HG03378 (cell line): Measurements from ENCODE around the gene CIC.

Source experiments
- ATAC-seq: cut with Tn5 transposase; IDR thresholded peaks from one replicate; pipeline ENCODE4 v1.9.1; 2021; ENCODE audit warnings: mild to moderate bottlenecking, moderate library complexity; ENCODE audit not compliant: unreplicated experiment

Gene CIC

GRCh38 chr19:42306646-42307045, 37.6 kb downstream of the CIC start:
- ATAC-seq, result no peak

- ATAC-seq, result no peak
These were observed 40.6 kb downstream of the CIC start for GRCh38 chr19:42309686-42310085.

GRCh38 chr19:42311657-42312056, 42.6 kb downstream of the CIC start:
- no peak for ATAC-seq

GRCh38 chr19:42312370-42312769, 43.3 kb downstream of the CIC start:
- ATAC-seq, result no peak

- no peak for ATAC-seq
These were observed 44.2 kb downstream of the CIC start, which contains the start of gene TMEM145 for GRCh38 chr19:42313096-42313839. Gene TMEM145 (plus strand): TSS chr19:42313309. CDS start chr19:42313377, 68 bp downstream.

- ATAC-seq, result no peak
These were observed 45.0 kb downstream of the CIC start for GRCh38 chr19:42313840-42314755.

- ATAC-seq, result no peak
These were observed 46.0 kb downstream of the CIC start for GRCh38 chr19:42315024-42315423.

- ATAC-seq, result no peak
These were observed 47.5 kb downstream of the CIC start for GRCh38 chr19:42316223-42317211.

- ATAC-seq, result no peak
These were observed 48.5 kb downstream of the CIC start for GRCh38 chr19:42317535-42317934.

- no peak for ATAC-seq
These were observed 53.3 kb downstream of the CIC start for GRCh38 chr19:42322305-42322704.

- ATAC-seq, result no peak
These were observed 54.4 kb downstream of the CIC start for GRCh38 chr19:42323473-42323851.

- ATAC-seq, result no peak
These were observed 55.0 kb downstream of the CIC start for GRCh38 chr19:42323852-42324654.

- ATAC-seq, result no peak
These were observed 55.7 kb downstream of the CIC start for GRCh38 chr19:42324655-42325307.

GRCh38 chr19:42325308-42325895, 56.4 kb downstream of the CIC start, which contains the start of gene MEGF8:
Gene MEGF8 (plus strand): TSS chr19:42325635. CDS start chr19:42326244, 609 bp downstream.
- ATAC-seq, result peak; percentile 93

- ATAC-seq, result peak; percentile 10
These were observed 57.1 kb downstream of the CIC start for GRCh38 chr19:42325896-42326771.

- no peak for ATAC-seq
These were observed 57.9 kb downstream of the CIC start for GRCh38 chr19:42326969-42327368.

- ATAC-seq, result no peak
These were observed 58.3 kb downstream of the CIC start for GRCh38 chr19:42327381-42327780.

- ATAC-seq, result no peak
These were observed 59.1 kb downstream of the CIC start for GRCh38 chr19:42328106-42328505.
